Esophagus muscularis mucosa (tissue), 4 donors: Measurements from ENCODE around the gene DNAJB4. TPM values are rescaled to one million over a fixed set of nuclear protein-coding genes. Genes with fewer than 3 reads are reported as not detected.

Source experiments
- DNase-seq: peaks from one replicate; pipeline ENCODE4 v3.0.0-alpha.2; 2017; ENCODE audit errors: extremely low spot score
- H3K27ac ChIP-seq, 4 donors: fragments of 200-600 bp; sonication (generic); replicated peaks in 1 of 4; 1 replicate in 3 of 4; 2 replicates in 1 of 4; pipeline ENCODE4 v1.5.1; 2016 to 2019; ENCODE audit warnings: mild to moderate bottlenecking in 1 of 4
- H3K27me3 ChIP-seq, 4 donors: fragments of 200-600 bp; sonication (generic); one replicate each; pipeline versions ENCODE4 v1.5.1 to v1.6.0; 2016 to 2019
- H3K36me3 ChIP-seq, 4 donors: fragments of 200-600 bp; sonication (generic); one replicate each; pipeline ENCODE4 v1.5.1; 2016 to 2019
- H3K4me1 ChIP-seq, 4 donors: fragments of 200-600 bp; sonication (generic); one replicate each; pipeline ENCODE4 v1.5.1; 2016 to 2019
- H3K4me3 ChIP-seq, 4 donors: fragments of 200-600 bp; sonication (generic); 1 replicate in 2 of 4; 2 replicates in 2 of 4; pipeline ENCODE4 v1.5.1; 2016 to 2019; ENCODE audit warnings: mild to moderate bottlenecking in 4 of 4, moderate library complexity in 1 of 4
- H3K9me3 ChIP-seq, 4 donors: fragments of 200-600 bp; sonication (generic); 1 replicate in 3 of 4; 2 replicates in 1 of 4; pipeline ENCODE4 v1.5.1; 2016 to 2019
- EP300 ChIP-seq: sonication (generic); formaldehyde crosslinking; IDR thresholded peaks from one replicate; pipeline ENCODE4 v1.6.1; 2017; ENCODE audit warnings: antibody characterized with exemption
- POLR2A ChIP-seq: fragments of 450-650 bp; IDR thresholded peaks from one replicate; pipeline ENCODE4 v1.6.1; 2017; ENCODE audit warnings: antibody characterized with exemption, moderate library complexity, mild to moderate bottlenecking, low read depth
- POLR2AphosphoS5 ChIP-seq, 2 donors: sonication (generic); formaldehyde crosslinking; IDR thresholded peaks; one replicate each; pipeline ENCODE4 v1.6.1; 2017; ENCODE audit warnings: antibody characterized with exemption in 2 of 2
- WGBS: methylation state at CpG from one replicate; pipeline ENCODE4 v1.1.5; 2018; 5-methylcytosine and 5-hydroxymethylcytosine counted together
- intact Hi-C: fragments of 100-400 bp; cut with DNase I; formaldehyde crosslinking; loops from one replicate; pipeline ENCODE4 v1.15.1; 2023
- total RNA-seq, 4 donors: library from RNA; depleted of rRNA; stranded (reverse); fragments of >200 nt; gene quantifications; one replicate each; pipeline versions ENCODE4 v1.1.0 to v1.2.1, GENCODE V29; 2016
- TF ChIP-seq, protein P1 (sequence below), 3 experiments: fragments of 200-600 bp in 2 of 3; fragments of 450-650 bp in 1 of 3; sonication (generic) in 2 of 3; IDR thresholded peaks; one replicate each; pipeline ENCODE4 v1.5.1; 2017 to 2019; ENCODE audit warnings: antibody characterized with exemption in 3 of 3, mild to moderate bottlenecking in 2 of 3, moderate library complexity in 1 of 3

The DNAJB4 gene
- total RNA-seq, 4 donors from 2014 or later: 62.6 to 79.7 (median 70.4) TPM

DNA sequence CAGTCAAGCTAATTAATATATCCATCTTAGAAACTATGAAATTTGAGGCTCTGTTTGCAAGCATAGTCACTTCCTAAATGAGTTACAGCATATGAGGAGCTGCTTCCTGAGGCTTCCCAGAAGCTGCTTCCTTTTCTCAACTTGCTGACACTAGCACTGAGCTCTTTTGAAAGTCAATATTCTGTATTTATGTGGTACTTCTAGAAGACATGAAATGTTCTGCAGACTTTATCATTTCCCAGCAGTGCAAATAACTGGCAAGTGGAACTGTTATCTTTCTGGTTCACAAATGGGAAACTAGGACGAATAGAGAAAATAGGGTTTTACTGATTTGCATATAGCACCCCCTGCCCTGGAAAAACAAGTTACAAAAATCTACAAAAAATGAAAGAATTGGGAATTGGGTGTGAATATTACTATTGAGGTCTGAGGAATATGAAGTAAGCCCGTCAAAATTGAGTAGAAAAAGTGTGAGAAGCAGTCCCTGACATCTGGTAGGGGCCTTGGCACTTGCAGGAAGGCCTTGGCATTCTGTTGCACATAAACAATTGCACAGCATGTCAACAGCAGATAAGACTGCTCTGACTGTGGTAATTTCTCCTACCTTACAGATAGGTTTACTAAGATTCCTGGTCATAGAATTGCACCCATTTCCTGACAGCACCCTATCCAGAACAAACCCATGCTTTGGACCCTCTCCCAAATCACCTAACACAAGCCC lies 48.1 kb downstream of the DNAJB4 start:
- intact Hi-C loops: no loop called here

DNA sequence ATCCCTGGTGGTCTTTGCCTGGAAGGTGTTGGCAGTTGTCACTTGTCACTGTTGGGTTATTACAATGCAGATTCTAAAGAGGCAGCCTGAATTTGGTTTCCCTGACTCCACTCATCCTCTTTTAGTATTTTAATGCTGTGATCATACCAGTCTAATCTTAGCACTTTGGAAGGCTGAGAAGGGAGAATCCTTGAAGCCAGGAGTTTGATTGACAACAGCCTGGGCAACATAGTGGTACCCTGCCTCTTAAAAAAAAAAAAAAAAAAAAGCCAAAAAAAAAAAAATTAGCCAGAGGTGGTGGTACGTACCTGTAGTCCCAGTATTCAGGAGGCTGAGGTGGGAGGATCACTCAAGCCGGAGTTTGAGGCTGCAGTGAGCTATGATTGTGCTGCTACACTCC lies 48.8 kb downstream of the DNAJB4 start:
- 94% methylated on average over 2 of the region's 2 CpGs for WGBS
- Histone ChIP-seq H3K4me1 (peaks cover 12 to 36% (median 22%) of the 10 kb centered on the region in 4 donors), H3K36me3 (no peaks in the 10 kb centered on the region), H3K27me3 (no peaks in the 10 kb centered on the region), H3K9me3 (no peaks in the 10 kb centered on the region), H3K27ac (no peak overlapping the region), H3K4me3 (no peak overlapping the region)
- TF ChIP-seq POLR2A: no peak
- TF ChIP-seq, protein P1, sequence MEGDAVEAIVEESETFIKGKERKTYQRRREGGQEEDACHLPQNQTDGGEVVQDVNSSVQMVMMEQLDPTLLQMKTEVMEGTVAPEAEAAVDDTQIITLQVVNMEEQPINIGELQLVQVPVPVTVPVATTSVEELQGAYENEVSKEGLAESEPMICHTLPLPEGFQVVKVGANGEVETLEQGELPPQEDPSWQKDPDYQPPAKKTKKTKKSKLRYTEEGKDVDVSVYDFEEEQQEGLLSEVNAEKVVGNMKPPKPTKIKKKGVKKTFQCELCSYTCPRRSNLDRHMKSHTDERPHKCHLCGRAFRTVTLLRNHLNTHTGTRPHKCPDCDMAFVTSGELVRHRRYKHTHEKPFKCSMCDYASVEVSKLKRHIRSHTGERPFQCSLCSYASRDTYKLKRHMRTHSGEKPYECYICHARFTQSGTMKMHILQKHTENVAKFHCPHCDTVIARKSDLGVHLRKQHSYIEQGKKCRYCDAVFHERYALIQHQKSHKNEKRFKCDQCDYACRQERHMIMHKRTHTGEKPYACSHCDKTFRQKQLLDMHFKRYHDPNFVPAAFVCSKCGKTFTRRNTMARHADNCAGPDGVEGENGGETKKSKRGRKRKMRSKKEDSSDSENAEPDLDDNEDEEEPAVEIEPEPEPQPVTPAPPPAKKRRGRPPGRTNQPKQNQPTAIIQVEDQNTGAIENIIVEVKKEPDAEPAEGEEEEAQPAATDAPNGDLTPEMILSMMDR (IDR thresholded peaks at IDR 0.05): no peak
- no peak for TF ChIP-seq POLR2AphosphoS5 (IDR thresholded peaks at IDR 0.05)
- TF ChIP-seq EP300: no peak
- intact Hi-C loops: no loop called here
- no peak for DNase-seq

More for the DNA sequence above, 48.1 kb downstream of the DNAJB4 start:
- no peaks in the 10 kb centered on the region for H3K27me3 ChIP-seq
- DNase-seq: no peak
- no peaks in the 10 kb centered on the region for H3K36me3 ChIP-seq
- peaks cover 12 to 42% (median 27%) of the 10 kb centered on the region in 4 donors for H3K4me1 ChIP-seq
- peak overlapping the region in 1 of 4 donors; percentile 15 for H3K27ac ChIP-seq
- TF ChIP-seq POLR2A (no peak), POLR2AphosphoS5 (IDR thresholded peaks at IDR 0.05) (no peak), EP300 (no peak)
- TF ChIP-seq, protein P1 (IDR thresholded peaks at IDR 0.05): no peak
- no peak overlapping the region for H3K4me3 ChIP-seq
- 64% methylated on average over 2 of the region's 2 CpGs for WGBS
- H3K9me3 ChIP-seq: no peaks in the 10 kb centered on the region

DNA sequence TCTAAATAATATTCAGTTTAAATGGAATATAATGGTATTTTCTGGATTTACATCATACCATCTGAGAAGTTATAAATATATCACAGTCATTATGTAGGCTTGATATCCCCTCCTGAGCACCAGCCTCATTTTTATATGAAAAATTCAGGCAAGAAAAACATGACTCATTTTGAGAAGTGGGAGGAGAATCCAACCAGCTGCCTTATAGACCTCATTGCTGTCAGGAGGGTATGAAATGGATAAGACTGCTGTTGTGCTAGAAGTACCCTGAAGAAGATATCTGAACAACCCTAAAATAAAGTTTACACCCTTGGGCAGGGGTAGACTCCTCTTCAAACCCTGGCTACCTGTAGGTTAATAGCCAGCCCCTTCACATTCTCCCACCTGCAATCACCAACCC lies 49.8 kb downstream of the DNAJB4 start:
- peaks cover 12 to 25% (median 17%) of the 10 kb centered on the region in 4 donors for H3K4me1 ChIP-seq
- H3K9me3 ChIP-seq: no peaks in the 10 kb centered on the region
- intact Hi-C loops: no loop called here
- no peak overlapping the region for H3K4me3 ChIP-seq
- H3K36me3 ChIP-seq: no peaks in the 10 kb centered on the region
- DNase-seq: no peak
- TF ChIP-seq POLR2A (no peak), POLR2AphosphoS5 (IDR thresholded peaks at IDR 0.05) (no peak), EP300 (no peak)
- TF ChIP-seq, protein P1 (IDR thresholded peaks at IDR 0.05): no peak
- H3K27ac ChIP-seq: no peak overlapping the region
- no peaks in the 10 kb centered on the region for H3K27me3 ChIP-seq

DNA sequence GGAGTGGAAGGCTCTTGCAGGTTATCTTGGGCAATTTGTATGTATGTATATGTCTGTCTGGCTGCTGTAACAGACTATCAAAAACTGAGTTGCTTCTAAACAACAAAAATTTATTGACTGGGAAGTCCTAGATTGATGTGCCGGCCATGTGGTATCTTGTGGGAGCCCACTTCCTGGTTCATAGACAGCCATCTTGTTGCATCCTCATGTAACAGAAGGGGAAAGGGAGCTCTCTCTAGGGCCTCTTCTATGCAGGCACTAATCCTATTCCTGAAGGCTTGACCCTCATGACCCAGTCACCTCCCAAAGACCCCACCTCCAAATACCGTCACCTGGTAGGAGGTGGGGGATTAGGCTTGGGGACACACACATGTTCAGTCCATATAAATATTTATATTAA lies 50.2 kb downstream of the DNAJB4 start:
- Histone ChIP-seq H3K4me1 (peaks cover 12 to 24% (median 17%) of the 10 kb centered on the region in 4 donors), H3K4me3 (no peak overlapping the region), H3K9me3 (no peaks in the 10 kb centered on the region), H3K27me3 (no peaks in the 10 kb centered on the region), H3K36me3 (no peaks in the 10 kb centered on the region), H3K27ac (peak overlapping the region in 1 of 4 donors; percentile 26)
- 49% methylated on average over 2 of the region's 2 CpGs for WGBS
- TF ChIP-seq POLR2A: no peak
- TF ChIP-seq, protein P1 (IDR thresholded peaks at IDR 0.05): no peak
- no peak for TF ChIP-seq EP300
- TF ChIP-seq POLR2AphosphoS5 (IDR thresholded peaks at IDR 0.05): no peak
- intact Hi-C loops: no loop called here
- no peak for DNase-seq
